GM19238 (cell line): ENCODE measurements around the gene CEACAM18.
"Not testable (repeated sequence)": the region's sequence is repeated elsewhere in the genome, so short reads cannot be mapped to it uniquely, and the experiment has no call there.

ENCODE experiments used
- DNase-seq: peaks from one replicate; pipeline ENCODE4 v3.0.0; 2011; ENCODE audit warnings: low spot score; ENCODE audit not compliant: insufficient read length

CEACAM18 gene

DNA sequence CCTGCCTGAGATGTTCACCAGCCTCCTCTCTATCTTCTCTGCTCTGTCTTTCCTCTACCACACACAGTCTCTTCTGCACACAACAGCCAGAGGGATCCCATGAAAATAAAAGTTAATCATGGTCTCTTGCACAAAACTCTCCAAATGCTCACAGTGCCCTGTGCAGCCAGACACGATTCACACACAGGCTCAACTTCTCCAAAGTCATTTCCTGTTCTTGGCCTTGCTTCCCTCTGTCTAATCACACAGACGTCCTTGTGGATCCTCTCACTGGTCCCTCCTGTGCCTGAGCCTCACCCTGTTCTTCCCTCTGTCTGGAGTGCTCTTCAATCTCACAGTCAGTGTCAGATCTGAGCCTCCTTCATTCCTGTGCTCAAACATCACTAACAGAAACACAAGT lies 15.4 kb downstream of the CEACAM18 start:
- no peak for DNase-seq

DNA sequence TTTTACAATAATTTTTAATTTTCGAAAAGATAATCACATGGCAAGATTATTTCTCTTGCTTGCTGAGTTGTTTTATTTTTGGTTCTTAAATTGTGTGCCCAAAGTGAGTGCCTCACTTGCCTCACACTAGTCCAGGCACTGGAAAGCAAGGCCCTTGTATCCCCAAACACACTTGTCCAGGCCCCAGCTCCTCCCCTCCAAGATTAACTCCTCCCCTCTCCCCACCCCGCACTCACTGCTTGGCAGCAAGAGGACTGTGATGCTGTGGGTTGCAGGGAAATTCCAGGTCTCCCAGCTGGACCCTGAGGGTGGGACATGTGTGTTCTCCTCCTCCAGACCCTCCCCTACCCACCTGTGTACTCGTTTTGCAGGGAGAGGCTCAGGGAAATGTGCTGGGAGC lies 19.3 kb downstream of the CEACAM18 start:
- DNase-seq: no peak

DNA sequence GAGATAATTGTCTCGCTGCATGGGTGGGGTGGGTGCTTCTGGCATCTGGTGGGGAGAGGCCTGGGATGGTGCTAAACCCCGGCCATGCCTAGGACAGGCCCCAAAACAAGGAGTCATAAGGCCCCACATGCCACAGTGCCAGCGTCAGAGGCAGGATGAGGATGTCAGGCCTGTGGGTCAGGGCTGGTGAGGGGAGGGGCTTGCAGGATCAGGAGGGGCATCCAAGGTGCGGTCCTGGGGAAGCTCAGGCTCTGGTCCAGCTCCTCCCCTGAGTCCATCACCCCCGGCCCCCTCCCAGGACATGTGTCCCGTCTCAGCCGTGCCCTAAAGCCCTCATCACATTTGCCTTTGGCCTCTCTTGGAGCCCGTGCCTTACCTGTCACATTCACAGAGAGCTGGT lies 22.6 kb downstream of the CEACAM18 start:
- DNase-seq: not testable (repeated sequence)

DNA sequence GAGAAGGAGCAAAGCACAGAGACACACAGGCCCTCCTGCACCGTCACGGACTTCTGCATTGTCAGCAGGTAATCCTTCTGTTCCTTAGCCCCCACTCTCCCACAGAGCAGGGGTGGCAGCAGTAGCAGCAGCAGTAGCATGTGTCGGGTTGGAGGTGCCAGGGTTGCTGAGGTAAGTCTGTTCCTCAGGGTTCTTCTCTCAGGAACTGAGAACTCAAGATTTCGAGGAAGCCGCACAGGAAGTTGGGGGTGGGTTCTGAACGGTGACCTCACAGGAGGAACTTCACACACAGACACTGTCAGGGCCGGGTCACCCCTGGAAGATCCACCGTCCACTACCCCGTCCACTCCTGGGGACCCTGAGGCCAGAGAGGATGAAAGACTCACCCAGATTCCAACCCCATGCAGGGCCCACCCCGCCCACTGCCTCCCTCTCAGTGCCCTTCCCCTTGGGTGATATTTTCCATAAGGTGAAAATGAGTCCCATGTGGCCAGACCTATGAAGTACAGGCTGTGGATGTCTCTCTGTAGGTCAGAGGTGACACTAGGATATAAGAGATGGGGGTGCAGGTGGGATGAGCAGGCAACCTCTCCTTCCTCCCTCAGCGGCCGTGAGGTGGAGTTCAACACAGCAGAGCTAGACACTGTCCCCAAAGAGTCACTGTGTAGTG lies 23.4 kb downstream of the CEACAM18 start, which contains the start of gene SIGLEC12:
SIGLEC12 (minus strand) TSS at position 207 of the 670 bp plus-strand sequence; CDS start at position 140, 67 bp downstream.
- DNase-seq: no peak

DNA sequence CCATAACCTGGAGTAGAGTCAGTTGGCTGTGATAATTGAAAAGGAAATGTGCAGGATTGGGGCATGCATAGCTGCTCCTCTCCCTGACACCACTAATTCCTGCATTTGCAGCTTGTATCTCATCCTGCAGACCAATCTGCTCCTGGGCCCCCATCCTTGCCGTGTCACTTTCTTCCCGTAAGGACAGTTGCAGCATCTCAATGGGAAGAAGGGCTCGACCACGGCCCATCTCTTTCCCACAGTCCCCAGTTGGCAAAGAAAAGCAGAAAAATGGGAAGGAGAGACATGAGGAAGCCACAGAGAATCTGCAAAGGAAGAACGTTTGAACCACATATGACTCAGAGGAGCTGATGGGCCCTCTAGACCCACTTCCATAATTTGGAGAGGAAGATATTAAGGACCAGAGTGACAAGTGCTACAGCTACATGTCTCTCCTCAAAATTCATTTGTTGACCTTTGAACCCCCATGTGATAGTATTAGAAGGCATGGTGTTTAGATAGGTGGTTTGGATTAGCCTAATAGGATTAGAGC lies 25.0 kb downstream of the CEACAM18 start:
- no peak for DNase-seq

DNA sequence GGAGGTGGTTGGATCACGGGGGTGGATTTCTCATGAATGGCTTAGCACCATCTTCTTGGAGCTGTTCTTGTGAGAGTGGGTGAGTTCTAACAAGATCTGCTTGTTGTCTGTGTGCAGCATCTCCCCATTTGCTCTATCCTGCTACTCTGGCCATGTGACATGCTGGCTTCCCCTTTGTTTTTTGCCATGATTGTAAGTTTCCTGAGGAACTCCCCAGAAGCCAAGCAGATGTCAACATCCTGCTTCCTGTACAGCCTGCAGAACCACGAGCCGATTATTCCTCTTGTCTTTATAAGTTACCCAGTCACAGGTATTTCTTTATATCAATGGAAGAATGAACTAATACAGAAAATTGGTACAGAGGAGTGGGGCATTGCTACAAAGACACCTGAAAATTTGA lies 25.6 kb downstream of the CEACAM18 start:
- DNase-seq: no peak

DNA sequence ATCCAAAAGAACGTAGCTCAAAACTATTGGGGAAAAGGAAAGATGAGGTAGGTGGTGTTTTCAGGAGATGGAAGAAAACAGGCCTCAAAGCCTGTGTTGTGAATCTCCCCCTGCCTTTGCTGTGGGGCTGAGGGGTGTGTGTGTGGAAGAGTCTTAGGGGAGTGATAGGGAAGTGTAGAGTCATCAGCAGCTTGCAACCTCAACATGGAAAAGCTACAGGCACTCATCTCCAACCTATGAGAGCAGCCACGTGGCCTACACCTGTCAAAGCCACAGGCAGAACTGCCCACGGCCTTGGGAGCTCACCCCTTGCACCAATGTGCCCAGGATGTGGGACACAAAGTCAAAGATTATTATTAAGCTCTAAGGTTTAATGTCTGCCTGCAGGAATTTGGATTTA lies 27.6 kb downstream of the CEACAM18 start:
- no peak for DNase-seq

DNA sequence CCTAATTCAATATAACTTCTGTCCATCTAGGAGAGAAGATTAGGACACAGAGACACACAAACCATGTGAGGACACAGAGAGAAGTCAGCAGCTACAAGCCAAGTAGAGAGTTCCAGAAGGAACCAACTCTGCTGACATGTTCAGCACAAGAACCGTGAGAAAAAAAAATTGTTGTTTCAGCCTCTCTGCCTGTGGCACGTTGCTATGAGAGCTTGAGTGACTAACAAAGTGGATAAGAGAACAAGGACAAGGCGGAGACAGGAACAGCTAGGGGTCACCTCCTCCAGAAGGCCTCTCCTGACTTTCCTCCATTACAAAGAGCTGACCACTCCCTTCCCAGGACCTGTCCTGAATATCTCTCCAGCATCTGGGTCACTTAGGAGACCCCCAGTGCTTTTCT lies 28.9 kb downstream of the CEACAM18 start:
- DNase-seq: no peak

DNA sequence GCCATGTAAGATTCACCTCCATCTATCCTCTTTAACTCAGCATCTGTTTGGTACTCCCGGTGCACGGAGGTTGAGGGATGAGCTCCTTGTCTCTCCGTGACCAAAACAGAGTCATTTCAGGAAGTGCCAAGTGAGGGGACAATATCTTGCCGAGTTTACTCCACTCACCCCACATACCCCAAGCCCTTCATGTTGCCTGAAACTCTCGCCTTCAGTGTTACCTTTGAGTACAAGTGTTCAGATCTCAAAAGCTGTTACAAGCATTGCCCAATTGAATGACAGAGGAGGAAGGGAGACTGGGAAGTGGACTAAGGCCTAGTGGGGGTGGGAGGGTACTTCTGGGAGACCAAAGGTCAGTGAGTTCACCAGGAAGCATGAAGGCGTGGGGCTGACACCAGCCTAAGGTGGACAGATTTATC lies 29.3 kb downstream of the CEACAM18 start:
- DNase-seq: no peak

DNA sequence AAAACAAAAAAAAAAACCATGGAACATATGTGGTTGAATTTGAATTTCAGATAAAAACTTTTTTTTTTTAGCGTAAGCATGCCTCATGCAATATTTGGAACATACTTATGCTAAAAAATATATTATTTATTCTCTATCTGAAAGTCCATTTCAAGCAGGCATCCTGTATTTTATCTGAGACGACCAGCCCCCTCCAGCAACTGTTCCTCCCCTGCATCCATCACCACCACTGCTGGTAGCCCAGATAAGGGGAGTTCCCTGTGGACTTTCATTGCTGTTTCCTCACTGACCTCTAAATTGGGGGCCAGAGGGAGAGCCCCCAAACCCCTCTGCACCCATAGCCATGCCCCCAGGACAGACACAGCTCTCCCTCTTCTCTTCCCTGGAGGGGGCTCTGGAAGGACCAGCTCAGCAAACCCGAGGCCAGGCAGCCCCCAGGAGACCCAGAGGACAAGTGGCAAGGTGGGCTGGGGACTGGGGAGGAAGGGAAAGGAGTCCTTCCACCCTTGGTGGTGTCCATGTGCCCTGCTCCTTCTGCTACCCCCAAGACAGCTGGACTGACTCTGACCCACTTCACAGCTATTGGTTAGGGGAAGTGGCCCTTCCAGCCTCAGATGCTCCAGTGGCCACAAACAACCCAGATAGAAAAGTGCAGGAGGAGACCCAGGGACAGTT lies 29.9 kb downstream of the CEACAM18 start:
- no peak for DNase-seq

DNA sequence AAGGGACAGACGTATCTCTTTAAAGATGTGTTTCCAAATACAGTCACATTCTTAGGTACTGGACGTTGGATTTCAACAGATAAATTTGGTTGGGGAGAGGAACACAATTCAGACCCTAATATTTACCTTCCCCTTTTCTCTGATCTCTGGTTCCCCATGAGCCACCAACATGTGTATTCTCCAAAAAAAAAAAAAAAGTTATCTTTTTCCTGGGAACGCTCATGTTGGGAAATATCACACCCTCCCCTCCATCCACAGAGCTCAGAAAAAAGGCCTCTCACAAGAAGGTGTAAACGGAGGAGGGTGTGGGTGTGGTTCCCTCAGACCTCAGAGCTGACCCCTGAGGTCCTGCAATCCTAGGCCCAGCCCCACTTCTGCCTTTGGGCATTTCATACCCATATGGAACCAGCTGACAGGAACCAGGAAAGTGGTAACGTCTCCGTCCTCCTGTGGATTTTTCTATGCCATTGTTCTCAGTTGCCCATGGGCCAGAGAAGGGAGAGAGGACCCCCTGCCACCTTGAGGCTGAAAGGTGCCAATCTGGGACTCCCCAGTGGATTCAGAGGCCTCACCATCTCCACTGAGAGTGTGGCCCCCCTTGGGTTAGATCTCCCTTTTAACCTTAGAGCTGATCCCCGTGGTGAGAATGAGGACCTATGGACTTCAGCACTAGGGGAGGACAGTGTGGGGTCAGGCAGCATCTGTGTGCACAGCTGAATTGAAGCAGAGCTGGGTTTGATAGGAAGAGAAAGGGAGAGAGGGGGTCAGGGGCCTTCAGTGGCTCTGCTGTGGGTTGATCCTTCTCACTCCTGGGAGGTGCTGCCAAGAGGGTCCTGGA lies 31.7 kb downstream of the CEACAM18 start:
- DNase-seq: no peak

DNA sequence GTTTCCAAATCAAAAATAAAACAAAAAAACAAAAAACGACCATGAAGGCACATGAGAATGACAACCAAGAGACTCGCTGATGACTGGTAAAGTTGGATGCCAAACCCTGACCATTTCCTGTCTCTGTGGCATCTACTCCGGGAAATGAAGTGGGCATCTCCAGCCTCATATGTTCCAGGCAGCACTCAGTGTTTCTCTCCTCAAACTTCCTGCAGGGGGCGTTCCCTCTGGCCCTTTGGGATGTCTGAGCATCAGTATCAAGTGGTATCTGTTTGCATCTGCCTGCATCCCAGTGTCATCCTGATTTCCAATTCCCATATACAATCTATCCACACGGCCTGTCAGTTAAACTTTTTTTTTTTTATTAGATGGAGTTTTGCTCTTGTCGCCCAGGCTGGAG lies 33.0 kb downstream of the CEACAM18 start:
- DNase-seq: no peak

DNA sequence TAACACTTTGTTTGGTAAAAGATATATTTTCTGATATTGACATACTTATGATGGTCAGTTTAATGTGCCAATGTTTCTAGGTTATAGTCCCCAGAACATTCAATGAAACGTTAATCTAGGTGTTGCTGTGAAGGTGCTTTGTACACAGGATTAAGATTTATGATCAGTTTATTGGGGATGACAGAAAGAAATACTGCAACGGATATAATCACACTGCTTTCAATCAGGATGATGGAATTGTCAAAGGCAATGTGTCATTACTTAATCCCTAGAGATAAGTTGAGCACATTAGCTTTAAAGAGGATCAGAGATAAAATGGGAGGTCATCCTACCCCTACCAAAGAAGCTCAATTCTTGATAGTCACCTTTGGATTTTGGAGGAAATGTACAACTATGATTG lies 35.6 kb downstream of the CEACAM18 start:
- no peak for DNase-seq

DNA sequence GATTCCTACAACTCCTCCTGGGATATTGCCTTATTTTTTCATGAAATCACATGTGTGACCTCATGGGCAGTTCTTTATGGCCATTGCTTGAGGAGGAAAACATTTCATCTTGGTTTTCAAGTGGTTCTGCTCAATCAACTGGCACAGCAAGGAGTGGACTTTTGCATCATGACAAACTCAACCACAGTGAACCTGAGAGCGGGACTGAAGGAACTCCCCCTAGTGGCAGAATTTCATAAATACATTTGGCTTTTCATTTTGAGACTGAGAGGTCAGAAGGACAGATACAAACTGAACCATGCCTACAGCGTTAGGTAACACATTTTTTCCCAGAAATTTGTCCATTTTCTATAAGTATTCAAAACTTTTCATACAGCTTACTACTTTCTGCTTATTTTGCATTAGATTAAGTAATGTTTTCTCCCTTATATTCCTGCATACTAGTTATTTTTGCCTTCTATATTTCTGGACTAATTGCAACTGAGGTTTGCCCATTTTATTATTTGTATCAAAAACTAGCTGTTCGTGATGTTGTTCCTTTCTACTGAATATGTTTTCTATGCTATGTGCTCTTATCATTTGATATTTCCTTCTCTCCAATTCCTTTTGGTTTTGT lies 36.6 kb downstream of the CEACAM18 start:
- peak; percentile 42 for DNase-seq

DNA sequence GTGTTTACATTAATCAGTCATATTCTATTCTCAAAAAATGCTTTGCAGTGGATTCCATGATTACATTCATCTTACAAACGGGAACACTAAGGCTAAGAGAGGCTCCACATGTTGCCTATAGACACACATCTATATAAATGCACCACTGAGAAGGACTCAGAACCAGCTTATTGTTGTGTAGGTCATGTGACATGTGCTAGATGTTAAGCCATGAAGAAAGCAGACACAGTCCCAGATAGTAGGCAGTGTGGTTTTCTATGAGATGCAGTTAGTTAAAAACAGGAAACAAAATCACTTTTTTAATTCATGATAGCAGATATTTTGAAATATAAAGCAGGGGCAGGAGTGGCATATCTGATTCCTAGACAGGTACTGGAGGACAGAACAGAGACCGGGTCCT lies 42.4 kb downstream of the CEACAM18 start:
- no peak for DNase-seq

DNA sequence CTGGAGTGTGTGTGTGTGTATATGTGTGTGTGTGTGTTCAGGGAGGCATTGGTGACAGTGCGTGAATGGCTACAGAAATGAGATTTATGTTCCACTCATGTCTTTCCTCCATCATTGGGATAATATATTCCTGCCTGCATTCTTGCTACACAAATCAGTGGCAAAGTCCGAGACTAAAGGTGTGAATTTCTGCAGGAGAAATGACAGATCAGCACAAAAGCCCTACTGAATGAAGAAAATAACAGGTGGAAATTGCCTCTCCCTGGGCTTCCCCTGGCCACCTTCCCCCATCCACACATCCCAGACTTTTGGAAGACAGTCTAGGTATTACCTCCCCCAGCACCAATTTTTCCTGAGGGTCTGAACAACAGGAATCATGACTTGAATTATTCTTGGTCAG lies 43.0 kb downstream of the CEACAM18 start:
- DNase-seq: no peak

DNA sequence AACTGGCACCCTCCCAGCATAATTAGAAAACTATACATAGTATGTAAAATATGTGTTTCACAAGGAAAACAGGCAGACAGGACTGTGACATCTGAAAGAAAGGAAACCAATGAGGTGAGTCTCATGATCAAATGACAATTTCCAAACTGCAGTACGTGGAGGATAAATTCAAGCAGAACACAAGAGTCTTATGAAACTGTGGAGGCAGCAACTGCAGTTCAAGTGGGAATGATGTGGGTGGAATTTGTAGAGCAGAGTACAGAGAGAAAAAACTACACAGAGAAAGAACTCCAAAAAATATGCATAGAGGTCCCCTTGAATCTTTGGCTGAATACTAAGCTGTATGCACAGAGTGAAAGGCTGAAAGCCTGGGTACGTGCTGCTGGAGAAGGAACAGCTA lies 43.4 kb downstream of the CEACAM18 start:
- DNase-seq: no peak

DNA sequence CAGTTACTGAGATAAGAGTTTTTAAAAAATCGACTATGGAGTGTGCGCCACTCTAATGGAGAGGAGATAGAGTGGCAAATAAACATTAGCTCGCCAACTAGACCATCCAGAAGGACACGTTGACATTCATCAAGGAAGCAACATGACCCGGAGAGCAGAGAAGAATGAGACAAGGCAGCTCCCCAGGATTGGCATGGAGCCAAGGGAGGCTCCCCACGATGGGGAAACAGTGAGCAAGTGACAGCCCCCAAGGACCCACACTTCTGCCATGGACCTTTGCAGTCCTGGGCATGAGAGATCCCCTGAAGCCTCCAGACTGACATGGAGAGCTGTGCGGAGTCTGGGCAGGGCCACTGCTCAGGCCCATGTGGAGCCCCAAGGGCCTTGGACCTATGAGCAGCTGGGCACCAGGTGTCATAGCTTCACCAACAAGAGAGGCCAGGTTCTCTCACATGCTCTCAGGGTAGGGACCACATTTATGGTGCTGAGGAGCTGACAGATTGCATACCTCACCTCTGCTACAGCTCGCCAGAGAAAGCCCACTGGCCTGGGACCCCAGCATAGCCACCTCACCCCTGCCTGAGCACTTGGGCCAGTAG lies 46.4 kb downstream of the CEACAM18 start:
- no peak for DNase-seq

DNA sequence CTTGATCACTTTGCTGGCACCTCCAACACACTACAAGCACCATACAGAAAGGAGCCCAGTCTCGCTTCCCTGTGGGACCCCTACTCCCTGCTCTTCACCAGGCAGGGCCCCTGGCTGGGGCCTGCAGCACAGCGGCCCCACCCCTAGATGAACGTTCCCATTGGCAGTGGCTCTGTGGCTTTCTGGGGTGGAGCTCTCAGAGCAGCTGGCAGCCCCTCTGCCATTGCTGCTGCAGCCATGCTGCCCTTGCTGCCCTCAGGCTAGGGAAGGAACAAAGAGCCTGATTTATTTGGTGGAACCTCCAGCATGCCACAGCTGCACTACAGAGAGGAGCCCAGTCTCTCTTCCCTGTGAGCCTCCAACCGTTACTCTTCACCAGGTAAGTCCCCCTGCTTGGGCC lies 47.3 kb downstream of the CEACAM18 start:
- DNase-seq: no peak

DNA sequence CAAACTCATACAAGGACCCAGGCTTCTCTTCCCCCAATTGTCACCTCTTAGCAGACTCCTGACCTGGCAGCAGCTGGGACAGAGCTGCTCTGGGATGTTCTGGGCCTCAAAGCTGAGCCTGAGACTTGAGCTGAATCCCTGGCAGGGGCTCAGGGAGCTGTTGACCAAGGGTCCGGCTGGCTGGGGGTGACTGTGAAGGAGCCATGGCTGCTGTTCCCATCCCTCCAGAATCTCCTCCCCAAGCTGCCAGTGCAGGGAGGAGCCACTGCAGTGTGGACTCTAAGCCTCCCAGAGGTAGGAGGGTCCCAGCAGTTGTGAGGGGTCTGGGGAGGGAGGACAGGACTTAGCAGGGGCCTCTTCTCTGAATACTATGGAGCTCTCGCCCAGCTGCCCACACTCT lies 51.0 kb downstream of the CEACAM18 start:
- DNase-seq: no peak

DNA sequence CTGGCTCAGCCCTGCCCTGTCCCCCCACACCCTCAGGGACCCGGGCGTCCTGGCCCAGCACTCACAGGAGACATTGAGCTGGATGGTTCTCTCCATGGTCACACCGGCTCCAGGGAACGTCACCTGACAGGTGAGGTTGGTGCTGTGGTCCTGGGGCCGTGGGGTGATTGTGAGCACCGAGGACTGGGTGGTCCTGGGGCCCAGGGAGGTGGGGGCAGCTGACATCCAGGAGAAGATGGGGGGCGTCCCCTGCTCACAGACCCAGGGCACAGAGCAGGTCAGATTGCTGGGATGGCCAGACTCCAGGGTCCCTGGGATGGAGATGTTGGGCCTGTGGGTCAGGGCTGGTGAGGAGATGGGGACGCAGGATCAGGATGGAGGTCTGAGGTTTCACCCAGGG lies 52.3 kb downstream of the CEACAM18 start:
- DNase-seq: no peak
